ENCODE measurements around the gene FHIP1B.

Gene FHIP1B

DNA sequence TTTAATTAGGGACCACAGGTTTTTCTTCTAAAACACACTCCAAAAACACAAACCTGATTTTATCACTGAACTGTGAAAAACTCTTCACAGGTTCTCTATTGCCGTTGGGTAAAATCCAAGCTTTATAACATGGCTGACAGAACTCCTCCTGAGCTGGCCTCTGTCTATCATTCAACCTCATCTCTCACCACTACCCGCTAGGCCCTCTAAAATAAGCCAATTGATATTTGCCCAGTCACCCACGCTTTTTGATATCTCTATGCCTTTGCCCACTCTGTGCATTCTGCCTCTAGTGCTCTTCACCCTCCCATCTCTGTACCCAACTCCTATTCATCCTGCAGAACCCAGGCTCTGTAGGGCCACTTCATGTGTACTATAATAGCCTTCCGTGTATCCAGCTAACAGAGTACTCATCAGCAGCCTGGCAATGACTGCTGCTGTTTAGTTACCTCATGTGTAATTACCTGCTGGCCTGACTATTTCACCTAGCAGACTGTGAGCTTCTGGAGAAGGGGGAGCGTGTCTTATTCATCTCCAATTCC lies 3.4 kb upstream of the FHIP1B start:
- no peak for FAIRE-seq

DNA sequence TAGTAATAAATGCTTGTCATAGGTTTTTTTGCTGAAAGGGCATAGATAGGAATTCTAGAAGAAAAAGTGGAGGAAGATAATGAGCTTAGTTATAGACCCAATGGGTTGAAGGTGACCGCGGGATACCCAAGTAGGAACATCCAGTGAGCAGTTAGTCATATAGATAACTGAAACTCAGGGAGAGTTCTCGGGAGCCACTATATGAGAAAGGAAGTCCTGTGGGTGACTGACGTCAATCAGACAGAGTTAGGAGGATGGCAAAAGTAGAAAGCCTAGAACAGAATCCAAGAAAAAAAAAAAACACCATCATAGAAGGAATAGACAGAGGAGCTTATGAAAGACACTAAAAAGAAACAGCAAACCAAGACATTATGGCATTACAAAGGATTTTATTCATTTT lies 2.8 kb upstream of the FHIP1B start:
- FAIRE-seq = no peak

DNA sequence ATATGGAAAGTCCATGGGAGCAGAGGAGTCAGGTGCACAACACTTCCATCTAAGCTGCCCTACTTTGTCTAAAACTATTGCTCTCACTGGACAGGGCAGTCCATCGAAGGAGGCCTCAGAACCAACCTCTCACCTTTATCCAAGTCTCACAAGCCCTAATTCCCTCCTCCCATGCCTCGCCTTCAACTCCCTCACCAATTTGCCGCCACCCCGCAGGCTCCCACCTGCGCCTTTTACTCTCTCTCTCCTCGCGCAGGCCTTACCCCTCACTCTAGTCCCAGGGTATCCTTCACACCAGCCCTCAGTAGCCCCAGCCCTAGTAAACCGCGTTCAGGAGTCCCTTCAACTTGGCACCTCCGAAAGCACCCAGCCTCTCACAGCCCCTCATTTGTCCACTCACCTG lies 451 bp downstream of the FHIP1B start:
- no peak for FAIRE-seq

DNA sequence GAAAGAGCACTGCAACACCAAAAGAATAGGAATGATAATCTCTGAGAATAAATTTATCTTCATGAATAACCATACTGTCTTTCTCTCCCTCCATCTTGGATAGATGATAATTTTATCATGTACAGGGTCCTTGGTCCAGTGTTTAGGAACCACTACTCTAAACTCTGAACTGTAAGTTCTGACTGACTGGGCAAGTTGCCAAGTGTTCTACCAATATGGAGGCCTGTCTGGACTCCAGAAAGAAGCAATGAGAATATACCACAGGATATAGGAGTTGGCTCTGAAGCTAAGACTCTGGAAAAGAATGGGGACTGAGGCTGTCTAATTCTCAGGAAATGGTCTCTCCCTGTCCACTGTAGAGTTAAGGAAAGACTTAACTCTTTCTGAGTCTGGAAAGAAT lies 1.5 kb downstream of the FHIP1B start:
- no peak for FAIRE-seq

DNA sequence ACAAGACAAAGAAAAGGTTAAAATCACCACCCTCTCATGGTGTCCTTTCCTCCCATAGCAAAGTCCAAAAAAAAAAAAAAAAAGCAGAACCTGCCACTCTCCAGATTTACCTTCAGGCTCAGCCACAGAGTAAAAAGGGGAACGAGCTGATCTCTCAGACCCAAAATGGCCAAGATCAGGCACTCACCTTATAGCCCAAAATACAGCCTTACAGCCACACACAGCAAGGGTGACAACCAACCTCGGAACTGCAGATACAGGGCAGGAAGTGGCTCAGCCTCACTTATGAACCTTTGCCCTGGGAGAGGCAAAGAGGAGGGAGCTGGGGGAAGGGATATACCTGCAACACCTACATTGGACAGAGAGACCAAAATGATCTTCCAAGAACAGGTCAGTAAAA lies 4.5 kb downstream of the FHIP1B start:
- no peak for FAIRE-seq

- FAIRE-seq = no peak
These were observed 5.9 kb downstream of the FHIP1B start for GRCh38 chr11:6228520-6228919.

- no peak for FAIRE-seq
These were observed 8.5 kb downstream of the FHIP1B start for GRCh38 chr11:6225896-6226295.

DNA sequence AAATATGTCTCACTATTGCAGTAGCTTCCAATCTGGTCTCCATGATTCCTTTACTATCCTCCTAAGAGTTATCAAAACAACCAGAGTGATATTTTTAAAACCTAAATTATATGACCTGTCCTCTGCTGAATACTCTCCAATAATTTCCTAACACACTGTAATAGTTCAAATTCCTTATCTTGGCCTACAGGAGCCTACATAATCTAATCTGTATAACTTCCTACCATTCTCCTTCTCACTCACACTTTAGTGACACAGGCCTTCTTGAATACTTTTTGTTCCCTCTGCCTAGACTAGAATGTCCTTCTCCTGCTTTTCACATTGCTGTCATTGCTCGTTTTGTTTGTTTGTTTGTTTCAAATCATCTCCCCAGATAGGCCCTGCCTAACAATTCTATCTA lies 9.4 kb downstream of the FHIP1B start:
- FAIRE-seq = no peak

- no peak for FAIRE-seq
These were observed 10.0 kb downstream of the FHIP1B start for GRCh38 chr11:6224421-6224820.

DNA sequence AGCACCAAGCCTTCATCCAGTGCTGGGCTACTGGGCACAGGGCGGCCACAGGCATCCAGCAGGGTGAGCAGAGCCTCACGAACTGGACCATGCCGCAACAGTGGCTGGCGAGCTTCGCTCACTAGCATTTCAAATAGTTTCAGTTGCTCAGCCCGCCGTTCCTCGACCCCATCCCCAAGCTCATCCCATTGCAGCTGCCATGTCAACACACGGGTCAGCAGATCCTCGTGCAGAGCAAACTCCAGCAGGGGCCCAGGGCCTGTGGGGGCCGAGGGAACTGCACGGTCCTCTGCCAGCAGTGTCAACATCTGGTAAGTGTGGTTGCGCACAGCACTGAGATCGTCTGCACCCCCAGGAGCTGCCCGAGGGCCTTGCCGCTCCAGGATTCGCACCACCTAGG lies 10.6 kb downstream of the FHIP1B start:
- no peak for FAIRE-seq

GRCh38 chr11:6219359-6219758 lies 15.1 kb downstream of the FHIP1B start:
- FAIRE-seq = no peak

DNA sequence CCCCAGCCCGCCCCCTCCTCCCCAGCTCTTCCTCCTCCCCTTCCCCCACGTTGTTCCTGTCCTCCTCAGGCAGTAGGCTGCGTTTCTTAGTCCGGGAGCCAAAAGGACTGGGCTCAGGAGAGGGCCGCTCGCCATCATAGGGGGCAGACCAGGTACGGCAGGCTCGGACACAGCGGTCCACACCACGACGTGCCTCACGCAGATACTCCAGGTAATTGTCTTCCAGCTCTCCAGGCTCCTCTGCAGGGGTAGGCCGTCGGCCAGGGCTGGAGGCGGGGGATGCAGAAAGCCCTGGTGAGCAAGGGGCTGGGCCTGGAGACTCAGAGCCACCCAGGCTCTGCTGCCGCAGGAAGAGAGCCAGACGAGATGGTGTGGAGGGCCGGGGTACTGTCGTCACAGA lies 16.7 kb downstream of the FHIP1B start:
- FAIRE-seq = no peak

GRCh38 chr11:6216501-6216900 lies 17.9 kb downstream of the FHIP1B start:
- FAIRE-seq = no peak

DNA sequence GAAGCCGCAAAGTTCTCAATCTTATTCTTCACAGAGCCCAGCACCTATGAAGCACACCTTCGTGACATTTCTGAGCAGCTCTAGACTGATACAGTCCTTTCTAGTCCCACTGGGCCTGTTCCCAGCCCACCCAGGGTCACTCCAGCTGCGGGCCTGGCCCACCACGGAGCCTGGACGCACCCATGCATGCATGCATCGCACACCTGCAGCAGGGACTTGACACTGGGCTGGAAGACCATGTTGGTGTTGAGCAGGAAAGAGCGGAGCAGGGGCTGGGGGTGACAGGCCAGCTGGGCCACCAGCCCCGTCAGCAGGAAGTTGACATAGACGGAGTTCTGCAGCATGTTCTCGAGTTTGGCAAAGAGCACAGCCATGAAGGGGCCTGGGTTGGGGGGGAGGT lies 19.9 kb downstream of the FHIP1B start:
- no peak for FAIRE-seq

- no peak for FAIRE-seq
These were observed 24.0 kb downstream of the FHIP1B start for GRCh38 chr11:6210274-6210955.

DNA sequence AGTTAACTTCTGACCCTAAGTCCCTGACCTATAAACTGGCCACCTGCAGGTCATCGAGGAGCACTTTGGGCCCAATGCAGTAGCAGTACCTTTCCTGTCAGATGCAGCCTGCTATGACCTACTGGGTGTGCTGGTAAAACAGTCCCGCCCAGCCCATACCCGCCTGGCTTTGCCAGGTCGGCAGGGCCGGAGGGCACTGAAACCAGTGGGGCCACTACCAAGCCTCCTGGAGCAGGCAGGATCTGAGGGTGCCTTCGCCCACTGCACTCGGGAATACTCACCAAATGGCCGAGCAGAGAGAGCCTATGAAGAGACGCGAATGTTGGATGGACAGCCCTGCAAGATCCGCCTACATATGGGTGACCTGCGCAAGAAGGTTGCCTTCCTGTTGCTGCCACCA lies 24.6 kb downstream of the FHIP1B start:
- FAIRE-seq = no peak

DNA sequence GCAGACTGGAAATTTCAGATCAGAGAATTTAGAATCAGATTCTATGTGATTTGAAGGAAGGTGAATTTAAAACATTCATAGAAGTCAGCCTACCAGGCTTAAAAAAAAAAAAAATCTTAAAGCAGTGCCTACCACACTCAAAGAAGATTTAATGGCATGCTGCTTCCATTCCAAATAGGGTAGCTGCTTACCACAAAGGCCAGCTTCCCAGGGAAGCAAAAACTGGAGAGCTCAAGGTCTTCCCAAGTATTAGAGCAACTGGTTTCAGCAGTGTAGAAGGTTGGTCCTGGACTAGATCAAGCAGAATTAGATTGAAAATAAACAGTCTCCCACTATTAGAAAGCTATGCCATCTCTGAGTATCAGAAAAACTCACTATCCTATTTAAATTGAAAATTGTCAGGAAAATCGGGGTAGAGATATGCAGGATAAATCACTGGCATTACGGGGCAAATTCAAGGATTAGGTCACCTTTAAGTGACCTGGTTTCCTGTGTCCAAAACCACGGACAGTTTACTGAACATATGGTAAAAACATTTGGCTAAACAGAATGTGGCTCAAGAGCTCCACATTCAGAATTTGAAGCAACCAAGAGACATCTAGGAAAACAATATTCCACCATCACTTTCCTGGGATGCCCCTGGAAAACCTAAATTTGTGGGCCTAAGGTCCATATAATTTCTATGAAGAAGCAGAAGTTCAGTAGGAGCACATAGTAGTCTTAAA lies 27.8 kb downstream of the FHIP1B start:
- no peak for FAIRE-seq

DNA sequence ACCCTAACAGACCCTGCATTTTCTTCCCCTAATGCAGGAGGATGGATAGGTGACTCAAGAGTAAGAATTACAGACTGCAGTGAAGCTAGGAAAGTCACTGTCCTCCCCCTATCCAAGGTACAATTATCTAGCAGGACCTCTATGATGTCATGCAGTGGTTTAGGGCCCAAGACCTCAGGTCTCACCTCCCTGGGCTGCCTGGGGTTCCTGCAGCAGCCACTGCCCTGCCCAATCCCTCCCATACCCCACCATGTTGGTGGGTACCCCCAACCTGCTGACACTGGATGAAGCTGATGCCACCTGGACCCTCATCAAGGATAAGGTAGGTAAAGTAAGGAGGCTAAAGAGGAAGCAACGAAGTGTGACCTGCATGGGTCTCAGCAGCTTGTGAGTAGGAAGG lies 29.1 kb downstream of the FHIP1B start, which contains the start of gene C11orf42:
C11orf42 (plus strand) TSS at position 192 of the 400 bp plus-strand sequence; CDS start at position 251, 59 bp downstream.
- FAIRE-seq = no peak

DNA sequence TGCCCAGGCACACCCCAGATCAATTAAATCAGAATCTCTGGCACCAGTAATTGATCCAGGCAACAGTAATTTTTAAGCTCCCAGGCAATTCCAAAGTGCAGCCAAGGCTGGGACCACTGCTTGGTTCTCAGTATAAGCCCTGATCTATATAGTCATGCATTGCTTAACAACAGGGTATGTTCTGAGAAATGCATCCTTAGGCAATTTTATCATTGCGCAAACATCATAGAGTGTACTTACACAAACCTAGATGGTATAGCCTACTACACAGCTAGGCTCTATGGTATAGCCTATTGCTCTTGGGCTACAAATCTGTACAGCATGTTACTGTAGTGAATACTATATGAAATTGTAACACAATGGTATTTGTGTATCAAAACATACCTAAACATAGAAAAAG lies 29.7 kb downstream of the FHIP1B start:
- no peak for FAIRE-seq

GRCh38 chr11:6203327-6203726 lies 31.1 kb downstream of the FHIP1B start:
- no peak for FAIRE-seq

DNA sequence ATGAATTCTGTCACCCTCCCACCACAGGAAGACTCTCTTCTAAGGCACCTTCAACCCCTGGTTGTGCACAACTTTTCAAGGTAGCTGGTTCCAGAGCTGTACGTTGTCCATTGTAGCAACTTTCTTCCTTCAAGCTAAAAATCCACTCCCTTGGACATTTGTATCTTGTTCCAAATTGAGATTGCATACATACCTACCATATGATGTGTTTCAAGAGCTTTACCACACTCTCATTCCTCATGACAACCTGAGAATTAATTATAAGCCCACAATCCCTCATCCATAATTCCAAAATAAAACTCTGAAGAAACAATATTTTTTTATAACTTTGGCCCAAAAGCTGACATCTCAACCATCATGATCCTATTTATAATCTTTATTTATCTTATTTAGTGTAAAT lies 32.4 kb downstream of the FHIP1B start:
- FAIRE-seq = no peak

DNA sequence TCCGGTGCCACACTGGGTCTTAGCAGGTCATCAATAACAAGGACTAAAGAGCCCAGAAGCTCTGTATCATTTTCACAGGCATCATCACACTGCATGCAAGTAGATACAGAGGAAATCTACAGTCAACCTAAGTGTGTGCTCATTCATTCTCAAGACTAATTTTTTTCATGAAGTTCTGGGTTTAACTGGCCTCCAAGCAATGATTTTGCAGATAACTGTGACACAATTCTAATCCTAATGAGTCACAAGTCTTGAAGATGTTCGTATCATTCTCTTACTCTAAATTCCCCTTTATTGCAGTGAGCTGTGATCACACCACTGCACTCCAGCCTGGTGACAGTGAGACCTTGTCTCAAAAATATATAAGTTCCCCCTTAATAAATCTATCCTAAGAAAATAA lies 33.0 kb downstream of the FHIP1B start:
- no peak for FAIRE-seq

DNA sequence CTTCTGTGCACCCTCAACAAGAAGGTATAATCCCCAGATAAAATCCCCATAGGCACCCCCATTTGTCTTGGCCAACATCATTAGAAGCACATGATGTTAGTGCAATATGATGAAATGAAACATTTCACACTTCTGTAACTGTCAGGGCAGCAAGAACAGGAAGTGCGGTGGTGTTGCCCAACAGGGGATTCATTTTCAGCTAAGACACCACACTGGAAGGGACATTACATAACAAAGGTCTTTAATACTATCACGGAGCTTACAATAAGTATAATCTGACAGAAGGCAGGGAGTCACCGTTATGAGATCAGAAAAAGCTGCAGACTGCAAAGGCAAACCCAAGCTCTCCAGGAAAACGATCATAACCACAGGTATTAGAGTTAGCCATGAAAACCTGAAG lies 33.5 kb downstream of the FHIP1B start:
- no peak for FAIRE-seq

DNA sequence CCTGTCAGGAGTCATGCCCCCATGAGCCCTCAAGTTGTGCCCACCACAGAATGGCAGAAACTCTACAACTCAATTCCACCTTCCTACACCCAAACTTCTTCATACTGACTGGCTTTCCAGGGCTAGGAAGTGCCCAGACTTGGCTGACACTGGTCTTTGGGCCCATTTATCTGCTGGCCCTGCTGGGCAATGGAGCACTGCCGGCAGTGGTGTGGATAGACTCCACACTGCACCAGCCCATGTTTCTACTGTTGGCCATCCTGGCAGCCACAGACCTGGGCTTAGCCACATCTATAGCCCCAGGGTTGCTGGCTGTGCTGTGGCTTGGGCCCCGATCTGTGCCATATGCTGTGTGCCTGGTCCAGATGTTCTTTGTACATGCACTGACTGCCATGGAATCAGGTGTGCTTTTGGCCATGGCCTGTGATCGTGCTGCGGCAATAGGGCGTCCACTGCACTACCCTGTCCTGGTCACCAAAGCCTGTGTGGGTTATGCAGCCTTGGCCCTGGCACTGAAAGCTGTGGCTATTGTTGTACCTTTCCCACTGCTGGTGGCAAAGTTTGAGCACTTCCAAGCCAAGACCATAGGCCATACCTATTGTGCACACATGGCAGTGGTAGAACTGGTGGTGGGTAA lies 35.1 kb downstream of the FHIP1B start, which contains the start of gene OR52W1:
OR52W1 (plus strand) TSS at position 51 of the 637 bp plus-strand sequence; CDS start at position 51, 0 bp downstream.
- FAIRE-seq = no peak

Measured in islet of Langerhans (tissue), 1 donor.